Measurements from ENCODE around the gene SENP3.

Gene SENP3

GRCh38 chr17:7573324-7574080 is 11.8 kb downstream of the SENP3 start (continued):
- 0 out of 2 replicates have a peak, but pooled peaks have one; percentile 43 for TF ChIP-seq ZNF391 (tag by site-specific recombination; IDR thresholded peaks at IDR 0.05; ENCODE audit: borderline replicate concordance, low read depth)
- TF ChIP-seq BCL11B (tag by site-specific recombination; IDR thresholded peaks at IDR 0.05; ENCODE audit: low read depth): peak; percentile 38; the same call in 1 of the 2 replicates
- no peak for TF ChIP-seq ZNF549 (tag by site-specific recombination; IDR thresholded peaks at IDR 0.05)
- no peak for TF ChIP-seq ZNF350 (tag by site-specific recombination; IDR thresholded peaks at IDR 0.05)
- no peak for TF ChIP-seq ZNF488 (tag by site-specific recombination; IDR thresholded peaks at IDR 0.05)
- TF ChIP-seq ZNF37A (tag by site-specific recombination; IDR thresholded peaks at IDR 0.05): no peak
- no peak for TF ChIP-seq MEIS1 (CRISPR knock-in tag; IDR thresholded peaks at IDR 0.05; ENCODE audit: borderline replicate concordance)
- peak; percentile 66; the same call in 1 of the 2 replicates for TF ChIP-seq ZSCAN5A (tag by site-specific recombination; IDR thresholded peaks at IDR 0.05)
- no peak; the same call in 1 of the 2 replicates for TF ChIP-seq ZNF223 (tag by site-specific recombination; IDR thresholded peaks at IDR 0.05)
- 0 out of 2 replicates have a peak, but pooled peaks have one; percentile 1 for TF ChIP-seq ZNF433 (tag by site-specific recombination; IDR thresholded peaks at IDR 0.05; ENCODE audit: low read depth)
- TF ChIP-seq, protein P1, sequence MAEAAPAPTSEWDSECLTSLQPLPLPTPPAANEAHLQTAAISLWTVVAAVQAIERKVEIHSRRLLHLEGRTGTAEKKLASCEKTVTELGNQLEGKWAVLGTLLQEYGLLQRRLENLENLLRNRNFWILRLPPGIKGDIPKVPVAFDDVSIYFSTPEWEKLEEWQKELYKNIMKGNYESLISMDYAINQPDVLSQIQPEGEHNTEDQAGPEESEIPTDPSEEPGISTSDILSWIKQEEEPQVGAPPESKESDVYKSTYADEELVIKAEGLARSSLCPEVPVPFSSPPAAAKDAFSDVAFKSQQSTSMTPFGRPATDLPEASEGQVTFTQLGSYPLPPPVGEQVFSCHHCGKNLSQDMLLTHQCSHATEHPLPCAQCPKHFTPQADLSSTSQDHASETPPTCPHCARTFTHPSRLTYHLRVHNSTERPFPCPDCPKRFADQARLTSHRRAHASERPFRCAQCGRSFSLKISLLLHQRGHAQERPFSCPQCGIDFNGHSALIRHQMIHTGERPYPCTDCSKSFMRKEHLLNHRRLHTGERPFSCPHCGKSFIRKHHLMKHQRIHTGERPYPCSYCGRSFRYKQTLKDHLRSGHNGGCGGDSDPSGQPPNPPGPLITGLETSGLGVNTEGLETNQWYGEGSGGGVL (tag by site-specific recombination; IDR thresholded peaks at IDR 0.05): peak; percentile 98
- TF ChIP-seq ZFP69B (tag by site-specific recombination; IDR thresholded peaks at IDR 0.05): peak; percentile 94
- TF ChIP-seq TCF7L2 (IDR thresholded peaks at IDR 0.05; ENCODE audit: borderline replicate concordance, low read depth, low read length): no peak
- TF ChIP-seq KLF7 (tag by site-specific recombination; IDR thresholded peaks at IDR 0.05; ENCODE audit: borderline replicate concordance): peak; percentile 73; the same call in 1 of the 2 replicates
- TF ChIP-seq SCRT1 (tag by site-specific recombination; IDR thresholded peaks at IDR 0.05; ENCODE audit: borderline replicate concordance): no peak
- TF ChIP-seq REST (tag by site-specific recombination; IDR thresholded peaks at IDR 0.05): 0 out of 2 replicates have a peak, but pooled peaks have one; percentile 12
- TF ChIP-seq KLF8 (tag by site-specific recombination; IDR thresholded peaks at IDR 0.05): peak; percentile 81; the same call in 1 of the 2 replicates
- TF ChIP-seq KLF9 (tag by site-specific recombination; IDR thresholded peaks at IDR 0.05; ENCODE audit: low read depth): peak; percentile 65; the same call in 1 of the 2 replicates
- no peak for TF ChIP-seq ZSCAN23 (tag by site-specific recombination; IDR thresholded peaks at IDR 0.05)
- TF ChIP-seq SP2 (tag by site-specific recombination; IDR thresholded peaks at IDR 0.05): peak; percentile 91
- TF ChIP-seq, protein P2, sequence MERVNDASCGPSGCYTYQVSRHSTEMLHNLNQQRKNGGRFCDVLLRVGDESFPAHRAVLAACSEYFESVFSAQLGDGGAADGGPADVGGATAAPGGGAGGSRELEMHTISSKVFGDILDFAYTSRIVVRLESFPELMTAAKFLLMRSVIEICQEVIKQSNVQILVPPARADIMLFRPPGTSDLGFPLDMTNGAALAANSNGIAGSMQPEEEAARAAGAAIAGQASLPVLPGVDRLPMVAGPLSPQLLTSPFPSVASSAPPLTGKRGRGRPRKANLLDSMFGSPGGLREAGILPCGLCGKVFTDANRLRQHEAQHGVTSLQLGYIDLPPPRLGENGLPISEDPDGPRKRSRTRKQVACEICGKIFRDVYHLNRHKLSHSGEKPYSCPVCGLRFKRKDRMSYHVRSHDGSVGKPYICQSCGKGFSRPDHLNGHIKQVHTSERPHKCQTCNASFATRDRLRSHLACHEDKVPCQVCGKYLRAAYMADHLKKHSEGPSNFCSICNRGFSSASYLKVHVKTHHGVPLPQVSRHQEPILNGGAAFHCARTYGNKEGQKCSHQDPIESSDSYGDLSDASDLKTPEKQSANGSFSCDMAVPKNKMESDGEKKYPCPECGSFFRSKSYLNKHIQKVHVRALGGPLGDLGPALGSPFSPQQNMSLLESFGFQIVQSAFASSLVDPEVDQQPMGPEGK (tag by site-specific recombination; IDR thresholded peaks at IDR 0.05): peak; percentile 96
- peak; percentile 88 for TF ChIP-seq ZNF629 (tag by site-specific recombination; IDR thresholded peaks at IDR 0.05)
- no peak for TF ChIP-seq ZNF747 (tag by site-specific recombination; IDR thresholded peaks at IDR 0.05)
- TF ChIP-seq FEZF1 (tag by site-specific recombination; IDR thresholded peaks at IDR 0.05): no peak
- TF ChIP-seq ZNF768 (tag by site-specific recombination; IDR thresholded peaks at IDR 0.05): no peak
- TF ChIP-seq GLIS2 (tag by site-specific recombination; IDR thresholded peaks at IDR 0.05): peak; percentile 99
- peak; percentile 37; the same call in 1 of the 2 replicates for TF ChIP-seq ATF2 (tag by site-specific recombination; IDR thresholded peaks at IDR 0.05; ENCODE audit: low read depth)
- no peak for TF ChIP-seq BCL11A (tag by site-specific recombination; IDR thresholded peaks at IDR 0.05; ENCODE audit: low read depth)

Data from HEK293 (cell line).